Liver (tissue), 9 donors: ENCODE measurements around the gene CALML3. TPM values are rescaled to one million over a fixed set of nuclear protein-coding genes. Genes with fewer than 3 reads are reported as not detected.

Source experiments
- DNase-seq: peaks from one replicate; pipeline ENCODE4 v3.0.0-alpha.2; 2017; ENCODE audit warnings: low spot score
- H3K27ac ChIP-seq, 2 donors: one replicate each; pipeline ENCODE4 v1.7.0; 2013; ENCODE audit warnings: inconsistent platforms in 2 of 2, low read length in 2 of 2, control low read depth in 1 of 2, low read depth in 1 of 2, mild to moderate bottlenecking in 1 of 2
- H3K27me3 ChIP-seq, 4 donors: one replicate each; pipeline versions ENCODE4 v1.6.1 to v1.7.0; 2013; ENCODE audit warnings: low read length in 3 of 4, inconsistent platforms in 1 of 4, mild to moderate bottlenecking in 1 of 4, moderate library complexity in 1 of 4; ENCODE audit not compliant: control insufficient read depth in 4 of 4, insufficient read depth in 4 of 4
- H3K36me3 ChIP-seq, 4 donors: one replicate each; pipeline versions ENCODE4 v1.6.1 to v1.7.0; 2013; ENCODE audit warnings: low read length in 3 of 4, mild to moderate bottlenecking in 3 of 4, low read depth in 1 of 4, moderate library complexity in 1 of 4; ENCODE audit not compliant: control insufficient read depth in 4 of 4, insufficient read depth in 3 of 4
- H3K4me1 ChIP-seq, 4 donors: one replicate each; pipeline versions ENCODE4 v1.6.1 to v1.7.0; 2013; ENCODE audit warnings: low read length in 3 of 4, mild to moderate bottlenecking in 3 of 4, moderate library complexity in 1 of 4; ENCODE audit not compliant: control insufficient read depth in 4 of 4, insufficient read depth in 4 of 4
- H3K4me3 ChIP-seq, 3 donors: one replicate each; pipeline versions ENCODE4 v1.6.1 to v1.7.0; 2013; ENCODE audit warnings: low read length in 3 of 3, control low read depth in 1 of 3, low read depth in 1 of 3, mild to moderate bottlenecking in 1 of 3
- H3K9ac ChIP-seq, 2 donors: one replicate each; pipeline ENCODE4 v1.7.0; 2013; ENCODE audit warnings: low read length in 2 of 2, mild to moderate bottlenecking in 2 of 2, moderate library complexity in 2 of 2, control low read depth in 1 of 2, low read depth in 1 of 2
- H3K9me3 ChIP-seq, 4 donors: one replicate each; pipeline versions ENCODE4 v1.6.1 to v1.7.0; 2013; ENCODE audit warnings: low read length in 3 of 4; ENCODE audit not compliant: control insufficient read depth in 4 of 4
- ATF3 ChIP-seq: IDR thresholded peaks from 2 replicates; pipeline ENCODE4 v1.6.1; 2016; ENCODE audit warnings: antibody characterized with exemption
- EGR1 ChIP-seq, 2 donors: IDR thresholded peaks; 2 replicates each; pipeline ENCODE4 v1.6.1; 2016 to 2018; ENCODE audit warnings: antibody characterized with exemption in 2 of 2, low read depth in 2 of 2
- FOXA1 ChIP-seq: IDR thresholded peaks from 2 replicates; pipeline ENCODE4 v1.6.1; 2016; ENCODE audit warnings: antibody characterized with exemption
- FOXA2 ChIP-seq: IDR thresholded peaks from 2 replicates; pipeline ENCODE4 v1.6.1; 2016; ENCODE audit warnings: antibody characterized with exemption
- GABPA ChIP-seq, 2 donors: IDR thresholded peaks in 1 of 2; conservative IDR thresholded peaks in 1 of 2; 2 replicates each; pipeline ENCODE4 v1.6.1; 2016; ENCODE audit warnings: antibody characterized with exemption in 2 of 2, mild to moderate bottlenecking in 1 of 2, moderate library complexity in 1 of 2
- HNF4A ChIP-seq, 2 donors: conservative IDR thresholded peaks; 2 replicates each; pipeline ENCODE4 v1.6.1; 2016; ENCODE audit warnings: antibody characterized with exemption in 2 of 2, mild to moderate bottlenecking in 2 of 2
- HNF4G ChIP-seq: IDR thresholded peaks from 2 replicates; pipeline ENCODE4 v1.6.1; 2016; ENCODE audit warnings: antibody characterized with exemption
- JUND ChIP-seq, 2 donors: IDR thresholded peaks; 2 replicates each; pipeline ENCODE4 v1.6.1; 2016; ENCODE audit warnings: antibody characterized with exemption in 2 of 2
- NR2F2 ChIP-seq: IDR thresholded peaks from 2 replicates; pipeline ENCODE4 v1.6.1; 2016; ENCODE audit warnings: antibody characterized with exemption
- RAD21 ChIP-seq, 2 donors: IDR thresholded peaks; 2 replicates each; pipeline ENCODE4 v1.6.1; 2016; ENCODE audit warnings: antibody characterized with exemption in 2 of 2, mild to moderate bottlenecking in 2 of 2
- SP1 ChIP-seq: IDR thresholded peaks from 2 replicates; pipeline ENCODE4 v1.6.1; 2018; ENCODE audit warnings: antibody characterized with exemption, mild to moderate bottlenecking
- TAF1 ChIP-seq: conservative IDR thresholded peaks from 2 replicates; pipeline ENCODE4 v1.6.1; 2016; ENCODE audit warnings: antibody characterized with exemption, mild to moderate bottlenecking
- YY1 ChIP-seq: IDR thresholded peaks from 2 replicates; pipeline ENCODE4 v1.6.1; 2016; ENCODE audit warnings: antibody characterized with exemption, mild to moderate bottlenecking
- WGBS: extraction: QIAGEN DNeasy Blood & Tissue Kit; methylation state at CpG from one replicate; pipeline ENCODE4 v1.1.7; 2013; 5-methylcytosine and 5-hydroxymethylcytosine counted together
- polyA plus RNA-seq, 2 donors: library from polyadenylated mRNA; stranded (reverse) in 1 of 2; unstranded in 1 of 2; fragments of 200-250 nt in 1 of 2; fragments of >200 nt in 1 of 2; fragmentation: Nextera tagmentation in 1 of 2; extraction: Ambion mirVana in 1 of 2; gene quantifications; one replicate each; pipeline versions ENCODE4 v1.2.1 to v1.2.3, GENCODE V29; 2013 to 2015
- total RNA-seq, 2 donors: library from RNA; depleted of rRNA; stranded (reverse); fragments of >200 nt; gene quantifications; one replicate each; pipeline ENCODE4 v1.2.3, GENCODE V29; 2014
- TF ChIP-seq, protein P1 (sequence below): fragments of 150-350 bp; IDR thresholded peaks from 2 replicates; pipeline ENCODE4 v1.5.1; 2017; ENCODE audit warnings: improper control_type of control experiment, low read depth, low read length; ENCODE audit not compliant: missing input control
- TF ChIP-seq, protein P2 (sequence below): IDR thresholded peaks from 2 replicates; pipeline ENCODE4 v1.6.1; 2016; ENCODE audit warnings: antibody characterized with exemption, mild to moderate bottlenecking
- TF ChIP-seq, protein P3 (sequence below): IDR thresholded peaks from 2 replicates; pipeline ENCODE4 v1.6.1; 2016; ENCODE audit warnings: antibody characterized with exemption
- TF ChIP-seq, protein P4 (sequence below): IDR thresholded peaks from 2 replicates; pipeline ENCODE4 v1.6.1; 2016; ENCODE audit warnings: antibody characterized with exemption
- donor health status: healthy.
- donor health status: healthy.
- donor health status: healthy.
- donor health status: healthy.
- donor health status: healthy.

The CALML3 gene
- total and polyA plus RNA-seq, 4 donors = not detected

GRCh38 chr10:5551531-5552375 lies 27.0 kb downstream of the CALML3 start:
- no peak overlapping the region for H3K27ac ChIP-seq
- peaks cover 5 to 39% (median 28%) of the 10 kb centered on the region in 4 donors for H3K4me1 ChIP-seq
- H3K9ac ChIP-seq = no peak overlapping the region
- H3K36me3 ChIP-seq = no peaks in the 10 kb centered on the region
- TF ChIP-seq NR2F2 = no peak
- TF ChIP-seq, protein P1, sequence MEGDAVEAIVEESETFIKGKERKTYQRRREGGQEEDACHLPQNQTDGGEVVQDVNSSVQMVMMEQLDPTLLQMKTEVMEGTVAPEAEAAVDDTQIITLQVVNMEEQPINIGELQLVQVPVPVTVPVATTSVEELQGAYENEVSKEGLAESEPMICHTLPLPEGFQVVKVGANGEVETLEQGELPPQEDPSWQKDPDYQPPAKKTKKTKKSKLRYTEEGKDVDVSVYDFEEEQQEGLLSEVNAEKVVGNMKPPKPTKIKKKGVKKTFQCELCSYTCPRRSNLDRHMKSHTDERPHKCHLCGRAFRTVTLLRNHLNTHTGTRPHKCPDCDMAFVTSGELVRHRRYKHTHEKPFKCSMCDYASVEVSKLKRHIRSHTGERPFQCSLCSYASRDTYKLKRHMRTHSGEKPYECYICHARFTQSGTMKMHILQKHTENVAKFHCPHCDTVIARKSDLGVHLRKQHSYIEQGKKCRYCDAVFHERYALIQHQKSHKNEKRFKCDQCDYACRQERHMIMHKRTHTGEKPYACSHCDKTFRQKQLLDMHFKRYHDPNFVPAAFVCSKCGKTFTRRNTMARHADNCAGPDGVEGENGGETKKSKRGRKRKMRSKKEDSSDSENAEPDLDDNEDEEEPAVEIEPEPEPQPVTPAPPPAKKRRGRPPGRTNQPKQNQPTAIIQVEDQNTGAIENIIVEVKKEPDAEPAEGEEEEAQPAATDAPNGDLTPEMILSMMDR = no peak
- no peak for TF ChIP-seq TAF1
- TF ChIP-seq, protein P2, sequence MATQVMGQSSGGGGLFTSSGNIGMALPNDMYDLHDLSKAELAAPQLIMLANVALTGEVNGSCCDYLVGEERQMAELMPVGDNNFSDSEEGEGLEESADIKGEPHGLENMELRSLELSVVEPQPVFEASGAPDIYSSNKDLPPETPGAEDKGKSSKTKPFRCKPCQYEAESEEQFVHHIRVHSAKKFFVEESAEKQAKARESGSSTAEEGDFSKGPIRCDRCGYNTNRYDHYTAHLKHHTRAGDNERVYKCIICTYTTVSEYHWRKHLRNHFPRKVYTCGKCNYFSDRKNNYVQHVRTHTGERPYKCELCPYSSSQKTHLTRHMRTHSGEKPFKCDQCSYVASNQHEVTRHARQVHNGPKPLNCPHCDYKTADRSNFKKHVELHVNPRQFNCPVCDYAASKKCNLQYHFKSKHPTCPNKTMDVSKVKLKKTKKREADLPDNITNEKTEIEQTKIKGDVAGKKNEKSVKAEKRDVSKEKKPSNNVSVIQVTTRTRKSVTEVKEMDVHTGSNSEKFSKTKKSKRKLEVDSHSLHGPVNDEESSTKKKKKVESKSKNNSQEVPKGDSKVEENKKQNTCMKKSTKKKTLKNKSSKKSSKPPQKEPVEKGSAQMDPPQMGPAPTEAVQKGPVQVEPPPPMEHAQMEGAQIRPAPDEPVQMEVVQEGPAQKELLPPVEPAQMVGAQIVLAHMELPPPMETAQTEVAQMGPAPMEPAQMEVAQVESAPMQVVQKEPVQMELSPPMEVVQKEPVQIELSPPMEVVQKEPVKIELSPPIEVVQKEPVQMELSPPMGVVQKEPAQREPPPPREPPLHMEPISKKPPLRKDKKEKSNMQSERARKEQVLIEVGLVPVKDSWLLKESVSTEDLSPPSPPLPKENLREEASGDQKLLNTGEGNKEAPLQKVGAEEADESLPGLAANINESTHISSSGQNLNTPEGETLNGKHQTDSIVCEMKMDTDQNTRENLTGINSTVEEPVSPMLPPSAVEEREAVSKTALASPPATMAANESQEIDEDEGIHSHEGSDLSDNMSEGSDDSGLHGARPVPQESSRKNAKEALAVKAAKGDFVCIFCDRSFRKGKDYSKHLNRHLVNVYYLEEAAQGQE = no peak
- TF ChIP-seq EGR1 (IDR thresholded peaks at IDR 0.05; ENCODE audit: low read depth in 2 of 2) = no peak
- no peak for TF ChIP-seq FOXA2
- no peak for TF ChIP-seq JUND (IDR thresholded peaks at IDR 0.05)
- no peak for TF ChIP-seq SP1
- TF ChIP-seq RAD21 (IDR thresholded peaks at IDR 0.05) = no peak
- TF ChIP-seq GABPA (IDR thresholded peaks at IDR 0.05 in 1 of 2, conservative IDR thresholded peaks at IDR 0.05 in 1 of 2) = no peak
- TF ChIP-seq FOXA1 = no peak
- no peak for TF ChIP-seq HNF4G
- DNase-seq = no peak
- 85% methylated on average over 15 of the region's 15 CpGs for WGBS
- no peak overlapping the region for H3K4me3 ChIP-seq
- no peaks in the 10 kb centered on the region for H3K9me3 ChIP-seq
- H3K27me3 ChIP-seq = no peaks in the 10 kb centered on the region

DNA sequence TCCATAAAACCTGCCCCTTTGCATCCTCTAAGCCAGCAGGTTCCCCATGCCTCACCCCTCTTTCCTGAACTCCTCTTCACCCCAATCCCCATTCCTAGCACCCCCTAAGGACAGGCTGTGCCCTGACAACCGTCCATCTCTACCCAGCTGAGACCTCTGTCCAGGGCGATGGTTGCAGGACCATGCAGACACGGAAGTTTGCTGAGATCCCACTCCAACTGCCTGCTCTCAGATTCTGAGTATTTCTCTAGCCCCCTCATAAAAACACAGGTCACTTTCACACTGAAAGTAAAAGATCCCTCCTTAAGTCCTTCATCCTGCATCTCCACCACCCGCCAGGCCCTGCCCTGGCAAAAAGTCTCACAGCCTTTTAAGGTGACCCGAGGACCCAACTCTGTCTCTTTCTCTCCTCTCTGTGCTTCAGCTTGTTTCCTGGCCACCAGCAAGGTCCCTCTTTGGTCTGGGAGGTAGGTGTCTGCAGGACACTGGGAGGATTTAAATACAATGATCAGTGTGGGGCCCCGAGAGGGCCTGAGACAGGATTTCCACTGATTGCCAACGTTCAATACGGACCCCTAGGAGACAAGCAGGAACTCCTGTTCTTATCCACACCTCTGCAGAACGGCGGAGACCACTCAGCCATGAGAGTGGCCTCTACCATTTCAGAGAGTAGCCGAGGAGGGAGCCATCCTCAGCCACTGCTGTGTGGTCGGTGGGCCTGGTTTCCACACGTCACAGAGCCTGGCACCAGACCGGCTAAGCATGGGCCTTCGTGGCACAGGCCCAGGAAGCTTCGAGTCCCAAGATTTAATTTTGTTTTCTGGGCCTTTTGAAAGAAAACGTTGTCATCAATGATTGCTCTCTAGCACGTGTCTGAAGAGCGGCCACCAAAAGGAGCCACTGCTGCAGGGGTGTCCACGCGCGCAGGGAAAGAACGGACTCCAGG lies 27.9 kb downstream of the CALML3 start:
- no peaks in the 10 kb centered on the region for H3K27me3 ChIP-seq
- no peaks in the 10 kb centered on the region for H3K36me3 ChIP-seq
- no peaks in the 10 kb centered on the region for H3K9me3 ChIP-seq
- no peak for DNase-seq
- no peak overlapping the region for H3K4me3 ChIP-seq
- H3K4me1 ChIP-seq = peaks cover 5 to 30% (median 21%) of the 10 kb centered on the region in 4 donors
- H3K9ac ChIP-seq = no peak overlapping the region
- no peak overlapping the region for H3K27ac ChIP-seq
- 92% methylated on average over 23 of the region's 23 CpGs for WGBS
- TF ChIP-seq NR2F2 (no peak), FOXA1 (no peak), JUND (IDR thresholded peaks at IDR 0.05) (no peak), FOXA2 (no peak), SP1 (no peak), YY1 (no peak), ATF3 (no peak), HNF4A (conservative IDR thresholded peaks at IDR 0.05) (no peak)
- TF ChIP-seq, protein P2 = no peak
- TF ChIP-seq, protein P3, sequence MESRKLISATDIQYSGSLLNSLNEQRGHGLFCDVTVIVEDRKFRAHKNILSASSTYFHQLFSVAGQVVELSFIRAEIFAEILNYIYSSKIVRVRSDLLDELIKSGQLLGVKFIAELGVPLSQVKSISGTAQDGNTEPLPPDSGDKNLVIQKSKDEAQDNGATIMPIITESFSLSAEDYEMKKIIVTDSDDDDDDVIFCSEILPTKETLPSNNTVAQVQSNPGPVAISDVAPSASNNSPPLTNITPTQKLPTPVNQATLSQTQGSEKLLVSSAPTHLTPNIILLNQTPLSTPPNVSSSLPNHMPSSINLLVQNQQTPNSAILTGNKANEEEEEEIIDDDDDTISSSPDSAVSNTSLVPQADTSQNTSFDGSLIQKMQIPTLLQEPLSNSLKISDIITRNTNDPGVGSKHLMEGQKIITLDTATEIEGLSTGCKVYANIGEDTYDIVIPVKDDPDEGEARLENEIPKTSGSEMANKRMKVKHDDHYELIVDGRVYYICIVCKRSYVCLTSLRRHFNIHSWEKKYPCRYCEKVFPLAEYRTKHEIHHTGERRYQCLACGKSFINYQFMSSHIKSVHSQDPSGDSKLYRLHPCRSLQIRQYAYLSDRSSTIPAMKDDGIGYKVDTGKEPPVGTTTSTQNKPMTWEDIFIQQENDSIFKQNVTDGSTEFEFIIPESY = no peak
- TF ChIP-seq, protein P4, sequence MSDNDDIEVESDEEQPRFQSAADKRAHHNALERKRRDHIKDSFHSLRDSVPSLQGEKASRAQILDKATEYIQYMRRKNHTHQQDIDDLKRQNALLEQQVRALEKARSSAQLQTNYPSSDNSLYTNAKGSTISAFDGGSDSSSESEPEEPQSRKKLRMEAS = no peak
